AG20443 (cell line): Measurements from ENCODE around the gene LIM2.

Experiments
- DNase-seq: peaks from one replicate; pipeline ENCODE4 v3.0.0; 2012; ENCODE audit warnings: low spot score, mixed read lengths

LIM2 gene

DNA sequence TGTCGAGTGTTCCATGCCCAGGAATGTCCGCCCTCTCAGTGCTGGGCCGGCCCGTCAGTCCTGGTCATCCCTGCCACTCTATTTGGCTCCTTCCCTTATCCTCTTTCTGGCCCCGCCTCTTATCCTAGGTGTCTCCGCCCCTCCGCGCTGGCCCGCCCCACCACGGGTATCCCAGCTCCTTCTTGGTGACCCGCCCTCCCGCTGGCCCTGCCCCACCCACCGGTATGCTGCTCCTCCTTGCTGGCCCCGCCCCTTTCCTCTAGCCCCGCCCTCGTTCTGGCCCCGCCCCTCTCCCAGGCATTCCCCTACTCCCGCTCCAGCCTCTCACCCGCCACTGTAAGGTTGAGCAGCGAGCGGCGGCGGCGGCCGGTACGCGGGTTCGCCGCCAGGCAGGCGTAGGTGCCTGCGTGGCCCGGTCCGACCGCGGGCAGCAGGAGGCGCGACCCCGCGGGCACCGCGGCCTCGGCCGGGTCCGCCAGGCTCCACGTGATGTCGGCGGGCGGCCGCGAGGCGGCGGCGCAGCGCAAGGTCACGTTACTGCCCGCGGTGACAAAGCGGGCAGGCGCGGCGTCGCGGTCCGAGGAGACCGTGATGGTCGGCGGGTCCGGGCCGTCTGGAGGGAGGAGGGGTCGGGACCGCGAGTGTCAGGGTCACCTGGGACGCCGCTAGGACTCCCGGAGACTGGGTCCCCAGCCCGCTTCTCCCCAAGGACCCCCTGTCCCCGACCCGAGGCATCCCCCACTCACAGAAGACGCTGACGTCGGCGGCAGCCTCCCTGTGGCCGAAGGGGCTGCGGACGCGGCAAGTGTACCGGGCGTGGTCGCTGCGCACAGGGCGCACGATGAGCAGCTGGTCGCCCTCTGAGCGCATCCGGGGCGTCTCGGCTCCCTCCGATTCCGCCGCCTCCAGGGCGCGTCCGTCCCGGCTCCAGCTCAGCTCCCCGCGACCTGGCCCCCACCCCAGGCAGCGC, 47.8 kb downstream of the LIM2 start:
- DNase-seq: peak; percentile 99

- DNase-seq: no peak
Measured at GRCh38 chr19:51339313-51339686, 48.5 kb downstream of the LIM2 start.

GRCh38 chr19:51338563-51339312, 49.0 kb downstream of the LIM2 start:
- DNase-seq: peak; percentile 93

GRCh38 chr19:51337861-51338562, 49.8 kb downstream of the LIM2 start:
- no peak for DNase-seq

DNA sequence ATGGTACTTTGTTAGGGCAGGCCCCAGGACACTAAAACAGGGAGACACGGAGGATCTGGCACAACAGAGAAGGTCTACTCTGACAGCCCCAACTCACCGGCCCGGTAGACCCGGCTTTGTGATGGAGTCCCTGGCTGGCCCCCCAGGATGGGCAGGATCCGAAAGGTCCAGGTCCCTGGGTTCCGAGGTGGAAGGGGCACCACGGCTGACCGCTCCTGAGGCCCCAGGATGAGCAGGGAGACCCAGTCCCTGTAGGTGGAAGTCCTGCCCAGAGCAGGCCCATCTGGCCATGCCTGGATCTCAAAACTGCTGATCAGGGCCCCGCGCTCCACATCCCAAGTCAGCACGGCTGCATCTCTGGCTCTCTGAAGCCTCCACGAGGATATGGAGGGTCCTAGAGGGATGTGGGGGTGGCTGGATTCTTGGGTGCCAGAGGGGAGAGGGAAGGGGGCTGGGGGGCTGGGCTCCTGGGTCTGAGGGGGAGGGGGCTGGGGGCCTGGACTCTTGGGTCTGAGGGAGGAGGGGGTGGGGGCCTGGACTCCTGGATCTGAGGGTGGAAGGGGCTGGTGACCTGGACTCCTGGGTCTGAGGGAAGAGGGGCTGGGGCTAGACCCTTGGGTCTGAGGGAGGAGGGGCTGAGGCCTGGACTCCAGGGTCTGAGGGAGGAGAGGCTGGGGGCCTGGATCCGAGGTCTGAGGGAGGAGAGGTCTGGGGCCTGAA, 50.5 kb downstream of the LIM2 start:
- DNase-seq: no peak

DNA sequence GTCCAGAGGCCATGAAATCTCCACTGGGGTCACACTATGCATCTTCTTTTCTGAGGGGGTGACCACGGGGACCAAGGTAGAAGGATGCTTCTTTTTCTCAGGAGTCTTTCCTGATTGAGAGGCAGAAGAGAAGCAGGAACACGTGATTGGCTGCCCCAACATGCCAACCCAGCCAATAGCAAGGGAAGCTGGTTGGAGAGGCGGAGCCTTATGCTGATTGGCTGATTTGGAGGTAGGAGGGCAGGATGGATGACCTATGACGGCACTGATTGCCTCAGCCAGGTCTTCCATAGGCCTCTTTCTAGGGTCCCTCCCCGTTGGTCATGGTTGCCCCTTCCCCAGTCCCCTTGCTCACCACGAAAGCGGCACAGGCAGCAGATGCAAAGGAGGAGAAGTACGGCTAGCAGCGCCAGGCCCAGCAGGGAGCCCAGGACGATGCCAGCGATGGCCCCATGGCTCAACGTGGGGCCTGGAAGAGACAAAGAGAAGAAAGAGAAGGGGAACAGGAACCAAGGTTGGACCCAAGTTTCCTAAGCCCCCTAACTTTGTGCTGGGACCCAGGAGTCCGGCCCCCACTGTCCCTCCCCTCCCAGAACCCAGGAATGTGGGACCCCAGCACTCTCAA, 53.8 kb downstream of the LIM2 start:
- DNase-seq: no peak

GRCh38 chr19:51331716-51332115, 56.1 kb downstream of the LIM2 start:
- DNase-seq: no peak

DNA sequence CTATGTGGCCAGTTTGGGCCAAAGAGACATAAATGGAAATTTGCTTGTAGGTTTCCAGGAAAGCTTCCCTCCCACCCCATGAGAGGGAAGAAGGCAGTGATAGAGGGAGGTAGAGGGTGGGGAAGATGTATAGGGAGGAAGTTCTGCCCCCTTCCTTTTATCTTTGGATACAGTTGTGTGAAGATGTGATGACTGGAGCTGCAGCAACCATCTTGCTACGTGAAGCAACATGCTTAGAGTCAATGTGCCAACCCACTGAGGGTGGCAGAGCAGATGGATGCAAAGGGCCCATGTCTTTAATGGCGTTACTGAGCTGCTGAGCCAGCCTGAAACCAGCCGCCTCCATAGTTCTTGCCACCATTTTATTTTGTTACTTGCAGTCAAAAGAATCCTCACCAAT, 56.6 kb downstream of the LIM2 start:
- DNase-seq: no peak

- no peak for DNase-seq
Measured at GRCh38 chr19:51330366-51330765, 57.4 kb downstream of the LIM2 start.
